BE2C (cell line): ENCODE data around the gene PAX5.

Experiments
- DNase-seq: peaks from one replicate; pipeline ENCODE4 v3.0.0-alpha.2; 2020
- H3K27me3 ChIP-seq: fragments of 250-450 bp; sonication (Bioruptor Pico); 2 replicates; pipeline ENCODE4 v1.5.1; 2020; ENCODE audit warnings: mild to moderate bottlenecking
- H3K36me3 ChIP-seq: fragments of 250-450 bp; sonication (Bioruptor Pico); 2 replicates; pipeline ENCODE4 v1.5.1; 2020; ENCODE audit warnings: mild to moderate bottlenecking
- H3K4me1 ChIP-seq: fragments of 250-450 bp; sonication (Bioruptor Pico); 2 replicates; pipeline ENCODE4 v1.5.1; 2020
- H3K4me3 ChIP-seq: 2 replicates; pipeline ENCODE4 v1.5.1; 2011; ENCODE audit warnings: low read depth, low read length
- H3K9me3 ChIP-seq: fragments of 250-450 bp; sonication (Bioruptor Pico); 2 replicates; pipeline ENCODE4 v1.5.1; 2020
- TF ChIP-seq, protein P1 (sequence below): IDR thresholded peaks from 2 replicates; pipeline ENCODE4 v1.5.1; 2012; ENCODE audit warnings: mild to moderate bottlenecking, low read depth, low read length

The PAX5 gene

DNA sequence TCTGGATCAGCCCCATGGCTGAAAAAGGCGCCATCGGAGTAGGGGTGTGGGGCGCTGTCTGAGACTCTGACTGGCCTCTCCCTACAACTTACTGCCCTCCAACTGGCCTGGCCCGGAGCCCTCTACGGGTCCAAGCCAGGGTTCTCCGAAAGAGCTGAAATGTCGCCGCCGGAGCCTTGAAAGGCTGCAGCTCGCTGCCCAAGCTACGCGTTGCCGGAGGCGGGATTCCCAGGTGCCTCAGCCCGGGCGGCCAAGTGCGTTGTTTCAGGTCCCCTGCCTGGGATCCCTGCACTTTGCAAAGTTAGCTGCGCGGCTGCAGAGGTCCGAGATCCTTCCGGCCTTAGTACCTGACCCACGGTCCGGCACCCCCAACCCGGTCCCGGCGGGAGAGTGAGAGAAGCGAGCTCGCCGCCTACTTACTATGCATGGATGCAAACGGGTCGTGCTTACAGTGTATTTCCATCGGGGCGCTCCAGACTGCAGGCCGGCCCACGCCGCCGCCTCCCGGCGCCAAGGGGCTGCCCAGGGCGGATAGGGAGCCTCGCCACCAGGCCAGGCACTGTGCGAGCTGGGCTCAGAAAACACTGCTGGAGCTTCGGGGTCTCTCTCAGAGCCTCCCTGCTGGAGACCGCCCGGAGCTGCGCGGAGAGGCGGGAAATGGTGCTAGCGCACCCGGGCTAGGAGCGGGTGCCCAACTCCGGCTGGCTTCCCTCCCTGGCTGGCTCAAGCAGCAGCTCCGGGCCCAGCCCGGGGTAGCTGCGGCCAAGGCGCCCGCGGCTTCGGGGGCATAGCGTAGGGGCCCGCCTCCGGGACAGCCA, 7.7 kb downstream of the PAX5 start:
- H3K4me3 ChIP-seq = peak overlapping the region; percentile 91
- H3K27me3 ChIP-seq = no peaks in the 10 kb centered on the region
- no peaks in the 10 kb centered on the region for H3K9me3 ChIP-seq
- H3K36me3 ChIP-seq = no peaks in the 10 kb centered on the region
- peaks cover 11% of the 10 kb centered on the region for H3K4me1 ChIP-seq
- TF ChIP-seq, protein P1, sequence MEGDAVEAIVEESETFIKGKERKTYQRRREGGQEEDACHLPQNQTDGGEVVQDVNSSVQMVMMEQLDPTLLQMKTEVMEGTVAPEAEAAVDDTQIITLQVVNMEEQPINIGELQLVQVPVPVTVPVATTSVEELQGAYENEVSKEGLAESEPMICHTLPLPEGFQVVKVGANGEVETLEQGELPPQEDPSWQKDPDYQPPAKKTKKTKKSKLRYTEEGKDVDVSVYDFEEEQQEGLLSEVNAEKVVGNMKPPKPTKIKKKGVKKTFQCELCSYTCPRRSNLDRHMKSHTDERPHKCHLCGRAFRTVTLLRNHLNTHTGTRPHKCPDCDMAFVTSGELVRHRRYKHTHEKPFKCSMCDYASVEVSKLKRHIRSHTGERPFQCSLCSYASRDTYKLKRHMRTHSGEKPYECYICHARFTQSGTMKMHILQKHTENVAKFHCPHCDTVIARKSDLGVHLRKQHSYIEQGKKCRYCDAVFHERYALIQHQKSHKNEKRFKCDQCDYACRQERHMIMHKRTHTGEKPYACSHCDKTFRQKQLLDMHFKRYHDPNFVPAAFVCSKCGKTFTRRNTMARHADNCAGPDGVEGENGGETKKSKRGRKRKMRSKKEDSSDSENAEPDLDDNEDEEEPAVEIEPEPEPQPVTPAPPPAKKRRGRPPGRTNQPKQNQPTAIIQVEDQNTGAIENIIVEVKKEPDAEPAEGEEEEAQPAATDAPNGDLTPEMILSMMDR = no peak
- peak; percentile 56 for DNase-seq

GRCh38 chr9:37025823-37026112, 8.3 kb downstream of the PAX5 start:
- no peak for DNase-seq
- Histone ChIP-seq H3K36me3 (peaks cover 2% of the 10 kb centered on the region), H3K4me3 (peak overlapping the region; percentile 91), H3K27me3 (no peaks in the 10 kb centered on the region), H3K9me3 (no peaks in the 10 kb centered on the region), H3K4me1 (peaks cover 11% of the 10 kb centered on the region)
- TF ChIP-seq, protein P1 = no peak

- Histone ChIP-seq H3K4me1 (peaks cover 11% of the 10 kb centered on the region), H3K9me3 (no peaks in the 10 kb centered on the region), H3K27me3 (no peaks in the 10 kb centered on the region), H3K4me3 (peak overlapping the region; percentile 91), H3K36me3 (peaks cover 8% of the 10 kb centered on the region)
- DNase-seq = no peak
- TF ChIP-seq, protein P1 = no peak
These were observed 8.8 kb downstream of the PAX5 start for GRCh38 chr9:37025071-37025822.

GRCh38 chr9:37017546-37017945, 16.5 kb downstream of the PAX5 start:
- TF ChIP-seq, protein P1 = no peak
- H3K27me3 ChIP-seq = no peaks in the 10 kb centered on the region
- no peaks in the 10 kb centered on the region for H3K9me3 ChIP-seq
- DNase-seq = no peak
- no peak overlapping the region for H3K4me3 ChIP-seq
- peaks cover 66% of the 10 kb centered on the region for H3K36me3 ChIP-seq
- H3K4me1 ChIP-seq = no peaks in the 10 kb centered on the region

GRCh38 chr9:37011530-37011929, 22.5 kb downstream of the PAX5 start:
- Histone ChIP-seq H3K27me3 (no peaks in the 10 kb centered on the region), H3K9me3 (no peaks in the 10 kb centered on the region), H3K4me1 (no peaks in the 10 kb centered on the region), H3K4me3 (no peak overlapping the region), H3K36me3 (peaks cover 71% of the 10 kb centered on the region)
- DNase-seq = no peak
- TF ChIP-seq, protein P1 = no peak

GRCh38 chr9:37010976-37011375, 23.1 kb downstream of the PAX5 start:
- TF ChIP-seq, protein P1 = no peak
- H3K4me3 ChIP-seq = no peak overlapping the region
- H3K9me3 ChIP-seq = no peaks in the 10 kb centered on the region
- H3K4me1 ChIP-seq = no peaks in the 10 kb centered on the region
- no peak for DNase-seq
- peaks cover 66% of the 10 kb centered on the region for H3K36me3 ChIP-seq
- H3K27me3 ChIP-seq = no peaks in the 10 kb centered on the region
